GM21723 (cell line): Measurements from ENCODE around the gene RAB36.
"Not testable (repeated sequence)": the region's sequence is repeated elsewhere in the genome, so short reads cannot be mapped to it uniquely, and the experiment has no call there.

Experiments used
- ATAC-seq: cut with Tn5 transposase; IDR thresholded peaks from one replicate; pipeline ENCODE4 v1.9.1; 2021; ENCODE audit warnings: mild to moderate bottlenecking, moderate library complexity; ENCODE audit not compliant: unreplicated experiment

RAB36 gene

DNA sequence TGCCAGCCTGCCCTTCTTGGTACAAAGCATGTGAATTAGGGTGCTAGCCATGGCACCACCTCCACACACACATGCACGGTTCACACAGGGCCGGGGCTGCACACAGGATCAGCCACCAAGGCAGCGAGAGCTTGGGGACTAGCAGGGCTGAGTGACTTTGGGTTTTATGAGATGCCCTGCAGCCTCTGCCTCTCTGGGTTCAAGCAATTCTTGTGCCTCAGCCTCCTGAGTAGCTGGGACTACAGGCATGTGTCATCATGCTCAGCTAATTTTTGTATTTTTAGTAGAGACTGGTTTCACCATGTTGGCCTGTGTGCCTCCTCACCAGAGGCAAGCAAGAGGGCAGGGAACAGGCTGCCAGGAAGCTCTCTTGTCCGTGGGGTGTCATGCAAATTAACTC is 8.3 kb upstream of the RAB36 start:
- not testable (repeated sequence) for ATAC-seq

DNA sequence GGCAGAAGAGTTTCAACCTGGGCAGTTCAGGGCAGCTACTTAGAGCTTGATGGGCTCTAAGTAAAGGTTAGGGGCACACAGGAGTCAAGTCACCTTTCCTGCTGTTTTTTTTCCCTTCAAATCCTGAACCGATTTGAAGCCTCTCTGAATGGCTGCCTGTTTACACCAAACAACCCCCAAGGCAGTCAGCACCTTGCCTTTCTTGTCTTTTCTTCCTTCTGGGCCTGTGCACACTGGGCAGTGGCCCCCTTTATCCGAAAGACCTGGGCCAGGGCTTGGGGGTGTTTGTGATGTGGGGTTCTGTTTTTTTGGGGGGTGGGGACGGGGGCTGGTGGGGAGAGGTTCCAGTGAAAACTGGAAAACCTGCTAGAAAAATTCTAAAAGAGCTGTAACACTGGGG is 7.8 kb upstream of the RAB36 start:
- ATAC-seq: no peak

DNA sequence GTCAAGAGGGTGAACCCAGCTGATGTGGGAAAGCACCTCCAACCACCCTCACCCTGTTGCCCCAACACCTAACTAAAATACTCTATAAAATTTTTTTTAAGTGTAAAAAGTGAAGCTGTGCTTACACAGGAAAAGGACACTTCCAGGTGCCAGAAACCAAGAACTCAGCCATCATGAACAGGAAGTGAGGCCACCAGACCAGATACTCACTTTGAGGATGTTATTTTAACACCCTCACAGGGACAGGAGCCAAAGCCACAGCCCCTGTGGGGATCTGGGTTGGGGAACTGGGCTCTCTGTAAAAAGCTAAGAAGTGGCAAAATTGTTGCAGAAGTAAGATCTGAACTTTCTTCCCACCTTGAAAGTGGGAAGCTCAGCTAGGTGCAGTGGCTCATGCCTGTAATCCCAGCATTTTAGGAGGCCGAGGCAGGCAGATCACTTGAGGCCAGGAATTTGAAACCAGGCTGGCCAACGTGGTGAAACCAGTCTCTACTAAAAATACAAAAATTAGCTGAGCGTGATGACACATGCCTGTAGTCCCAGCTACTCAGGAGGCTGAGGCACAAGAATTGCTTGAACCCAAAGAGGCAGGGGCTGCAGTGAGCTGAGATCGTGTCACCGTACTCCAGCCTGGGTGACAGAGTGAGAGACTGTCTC is 7.2 kb upstream of the RAB36 start:
- ATAC-seq: no peak

DNA sequence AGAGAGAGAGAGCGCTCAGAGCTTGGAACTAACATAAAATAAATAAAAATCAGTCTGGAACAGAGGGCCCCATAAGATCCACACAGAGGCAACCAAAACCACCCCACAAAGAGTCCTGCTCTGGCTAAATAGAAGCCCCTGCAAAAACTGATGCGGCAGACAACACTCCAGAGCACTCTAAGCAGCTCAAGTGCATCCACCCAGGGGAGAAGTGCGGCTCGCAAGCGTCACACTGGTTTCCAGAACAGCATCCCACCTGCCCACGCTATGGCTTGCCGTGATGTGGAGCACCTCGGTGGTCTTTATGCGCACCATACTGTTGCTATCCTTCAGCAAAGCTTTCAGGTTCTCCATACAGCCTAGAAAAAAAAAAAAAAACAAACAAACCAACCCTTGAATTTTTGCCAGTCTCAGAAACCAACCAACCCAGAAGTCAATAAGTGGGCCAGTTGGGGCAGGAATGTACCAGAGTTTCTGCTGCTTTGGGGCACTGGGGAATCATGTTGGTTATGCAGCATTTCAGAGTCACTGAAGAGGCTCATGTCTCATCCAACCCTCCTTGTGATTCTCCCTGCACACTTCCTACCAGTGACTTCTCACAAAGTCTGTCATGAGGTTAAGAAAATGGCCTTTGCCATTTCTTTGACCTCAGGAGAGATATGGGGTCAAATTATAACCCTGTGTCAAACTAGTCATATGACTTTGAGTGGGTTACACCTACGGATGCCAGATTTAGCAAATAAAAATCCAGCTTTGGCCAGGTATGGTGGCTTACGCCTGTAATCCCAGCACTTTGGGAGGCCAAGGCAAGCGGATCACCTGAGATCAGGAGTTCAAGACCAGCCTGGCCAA is 6.5 kb upstream of the RAB36 start:
- ATAC-seq: no peak

DNA sequence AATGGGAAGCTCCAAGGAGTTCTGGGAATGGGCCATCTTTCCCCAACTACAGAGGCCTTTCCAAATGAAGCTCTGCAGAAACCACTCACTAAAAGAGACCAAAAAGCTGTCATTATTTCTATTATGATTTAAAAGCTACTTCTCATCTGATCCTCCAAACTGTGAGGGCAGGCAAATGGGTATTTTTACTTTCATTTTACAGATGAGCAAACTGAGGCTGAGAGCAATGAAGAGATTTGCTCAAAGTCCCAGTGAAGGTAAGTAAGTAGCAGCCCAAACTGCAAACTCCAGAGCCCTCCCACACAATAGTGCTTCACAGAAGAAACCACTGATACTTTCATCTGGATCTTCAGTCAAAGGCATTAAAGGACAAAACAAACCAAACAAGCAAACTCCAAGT is 4.9 kb upstream of the RAB36 start:
- ATAC-seq: no peak

DNA sequence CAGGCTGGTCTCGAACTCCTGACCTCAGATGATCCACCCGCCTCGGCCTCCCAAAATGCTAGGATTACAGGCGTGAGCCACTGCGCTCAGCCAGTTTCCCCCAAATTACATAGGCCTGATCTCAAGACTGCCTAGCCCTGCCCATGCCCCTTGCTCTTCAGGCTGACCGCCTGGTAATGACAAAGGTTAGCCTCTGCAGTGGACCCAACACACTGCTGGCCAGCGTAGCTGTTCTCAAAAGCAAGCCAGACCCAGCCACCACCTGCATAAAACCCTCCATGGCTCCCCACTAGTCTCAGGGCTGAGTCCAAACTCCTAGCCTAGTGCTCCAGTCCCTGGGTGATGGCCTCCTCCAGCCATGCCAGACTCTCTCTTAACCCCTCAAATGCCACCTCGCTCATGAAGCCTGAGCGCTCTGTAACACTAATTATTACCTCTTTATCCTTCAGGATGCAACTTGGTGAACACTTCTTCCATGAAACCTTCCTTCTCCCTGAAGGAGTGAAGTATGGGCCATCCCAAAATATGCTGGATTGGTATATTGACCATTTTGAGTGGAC is 2.7 kb upstream of the RAB36 start:
- ATAC-seq: no peak

DNA sequence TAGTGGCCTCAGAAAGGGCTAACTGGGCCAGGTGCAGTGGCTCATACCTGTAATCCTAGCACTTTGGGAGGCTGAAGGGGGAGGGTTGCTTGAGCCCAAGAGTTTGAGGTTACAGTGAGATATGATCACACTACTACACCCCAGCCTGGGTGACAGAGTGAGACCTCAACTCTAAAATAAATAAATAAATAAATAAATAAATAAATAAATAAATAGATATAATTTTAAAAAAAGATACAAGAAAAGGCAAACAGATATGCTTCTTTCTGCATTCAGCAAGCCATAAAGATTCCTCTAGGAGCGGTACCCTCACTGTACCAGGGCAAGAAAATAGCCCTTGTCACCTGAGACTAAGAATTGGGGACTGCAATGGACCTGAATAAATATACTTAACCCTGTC is 2.2 kb upstream of the RAB36 start:
- no peak for ATAC-seq

DNA sequence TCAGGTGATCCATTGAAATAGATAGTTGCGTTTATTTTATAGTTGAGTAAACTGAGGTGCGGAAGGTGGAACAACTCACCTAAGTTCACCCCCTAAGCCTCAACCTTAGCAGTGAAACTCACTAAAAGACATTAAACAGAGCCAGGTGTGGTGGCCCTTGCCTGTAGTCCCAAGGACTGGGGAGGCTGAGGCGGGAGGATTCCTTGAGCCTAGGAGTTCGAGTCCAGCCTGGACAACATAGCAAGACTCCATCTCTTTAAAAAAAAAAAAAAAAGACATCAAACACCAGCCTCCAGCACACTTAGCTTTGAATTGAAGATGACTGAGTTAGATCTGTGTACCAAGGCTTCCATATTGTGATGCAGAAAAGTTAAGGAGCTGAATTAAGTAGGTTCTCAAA is 845 bp upstream of the RAB36 start:
- ATAC-seq: no peak

DNA sequence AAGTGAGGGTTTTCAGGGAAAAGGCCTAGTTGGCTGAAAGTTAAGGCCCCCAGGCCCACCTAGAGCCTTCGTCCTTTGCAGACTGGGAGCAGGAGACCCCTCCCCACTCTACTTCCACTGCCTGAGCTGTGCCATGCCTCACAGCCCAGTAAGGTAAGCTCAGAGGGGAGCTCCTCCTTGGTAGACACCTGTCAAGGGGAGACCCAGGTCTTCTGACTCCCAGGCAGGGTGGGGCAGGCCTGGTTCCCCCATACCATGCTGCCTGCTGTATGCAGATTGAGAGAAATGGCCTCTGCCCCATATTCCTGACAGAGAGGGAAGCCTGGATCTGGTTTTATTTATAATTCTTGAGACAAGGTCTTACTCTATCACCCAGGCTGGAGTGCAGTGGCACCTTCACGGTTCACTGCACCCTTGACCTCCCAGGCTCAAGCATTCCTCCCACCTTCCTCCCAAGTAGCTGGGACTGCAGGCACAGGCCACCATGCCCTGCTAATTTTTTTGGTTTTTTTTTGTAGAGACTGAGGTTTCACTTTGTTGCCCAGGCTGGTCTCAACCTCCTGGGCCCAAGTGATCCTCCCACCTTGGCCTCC is 697 bp downstream of the RAB36 start:
- ATAC-seq: no peak

DNA sequence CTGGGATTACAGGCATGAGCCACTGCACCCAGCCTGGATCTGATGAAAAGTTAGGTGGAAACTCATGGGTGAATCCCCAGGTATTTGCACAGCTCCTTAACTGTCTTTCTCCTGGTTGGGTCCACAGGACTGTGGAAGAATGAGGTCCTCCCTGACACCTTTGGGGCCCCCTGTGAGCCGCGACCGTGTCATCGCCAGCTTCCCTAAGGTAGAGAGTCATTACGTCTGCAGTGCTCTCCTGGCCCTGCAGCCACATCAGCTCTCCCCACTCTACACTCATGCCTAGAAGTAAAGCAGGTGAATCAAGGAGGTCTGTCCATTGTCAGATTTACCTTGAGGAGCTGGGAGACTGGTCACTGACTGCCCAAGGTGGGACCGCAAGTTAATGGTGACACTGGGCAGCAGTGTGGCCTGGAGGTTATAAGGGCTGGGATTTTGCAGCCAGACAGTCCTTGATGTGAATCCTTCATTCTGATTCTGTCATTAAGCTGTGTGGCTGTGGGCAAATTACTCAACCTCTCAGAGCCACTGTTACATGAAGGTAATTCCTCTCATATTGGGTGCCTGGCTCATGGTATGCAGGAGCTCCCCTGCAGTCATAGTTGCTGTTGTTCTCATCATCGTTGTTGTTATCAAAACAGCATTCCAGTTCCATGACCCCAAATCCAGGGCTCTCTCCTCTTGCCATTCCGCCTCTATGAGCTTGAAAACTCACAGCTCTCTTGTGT is 1.4 kb downstream of the RAB36 start:
- no peak for ATAC-seq

DNA sequence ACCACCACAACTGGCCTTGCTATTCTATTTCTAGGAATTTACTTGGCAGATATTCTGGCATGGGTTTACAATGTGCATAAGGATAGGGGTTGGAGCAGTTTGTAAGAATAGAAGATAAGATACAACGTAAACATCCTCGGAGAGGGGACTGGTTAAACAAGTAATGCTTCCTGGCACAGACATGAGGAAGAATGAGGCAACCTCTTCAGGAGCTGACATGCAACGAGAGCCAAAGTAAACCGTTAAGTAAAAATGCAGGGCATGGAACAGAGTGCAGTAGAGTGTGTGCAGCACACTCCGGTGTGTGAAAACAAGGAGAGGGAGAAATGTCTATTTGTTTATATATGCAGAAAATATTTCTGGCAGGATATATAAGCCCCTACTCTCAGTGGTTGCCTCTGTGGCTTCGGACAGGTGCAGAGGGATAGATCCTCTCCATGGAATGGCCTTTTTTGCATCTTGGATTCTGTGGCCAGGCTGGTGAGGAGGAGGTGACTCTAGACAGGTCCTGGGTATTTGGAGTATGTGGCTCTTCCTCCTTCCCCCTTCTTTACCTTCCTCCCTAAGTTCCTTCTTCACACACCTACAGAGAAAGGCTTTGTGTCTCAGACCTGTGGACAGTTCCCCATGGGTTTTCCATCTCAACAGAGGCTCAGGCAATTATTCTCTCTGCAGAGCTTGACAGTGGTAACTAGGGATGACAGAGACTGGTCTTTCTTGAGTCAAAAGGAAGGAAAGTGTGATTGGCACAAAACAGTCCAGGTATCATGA is 2.5 kb downstream of the RAB36 start:
- no peak for ATAC-seq

DNA sequence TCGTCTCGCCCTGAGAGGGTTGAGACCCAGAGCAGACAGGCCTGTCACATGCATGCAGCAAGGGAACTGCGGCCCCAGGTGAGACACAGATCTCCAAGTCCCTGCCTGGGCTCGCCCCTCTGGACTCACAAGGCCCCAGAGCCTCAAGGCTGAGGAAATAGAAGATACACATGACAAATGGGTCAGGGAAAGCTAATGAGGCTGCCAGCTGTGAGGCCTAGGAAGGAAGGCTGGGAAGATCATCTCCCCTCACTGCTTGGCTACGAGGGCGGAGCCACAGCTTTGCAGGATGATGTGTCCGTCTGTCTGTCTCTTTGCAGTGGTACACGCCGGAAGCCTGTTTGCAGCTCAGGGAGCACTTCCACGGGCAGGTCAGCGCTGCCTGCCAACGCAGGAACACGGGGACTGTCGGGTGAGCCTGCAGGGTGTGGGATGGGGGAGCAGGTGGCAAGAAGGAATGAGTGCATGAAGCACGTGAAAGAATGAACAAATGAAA is 4.5 kb downstream of the RAB36 start:
- ATAC-seq: no peak

DNA sequence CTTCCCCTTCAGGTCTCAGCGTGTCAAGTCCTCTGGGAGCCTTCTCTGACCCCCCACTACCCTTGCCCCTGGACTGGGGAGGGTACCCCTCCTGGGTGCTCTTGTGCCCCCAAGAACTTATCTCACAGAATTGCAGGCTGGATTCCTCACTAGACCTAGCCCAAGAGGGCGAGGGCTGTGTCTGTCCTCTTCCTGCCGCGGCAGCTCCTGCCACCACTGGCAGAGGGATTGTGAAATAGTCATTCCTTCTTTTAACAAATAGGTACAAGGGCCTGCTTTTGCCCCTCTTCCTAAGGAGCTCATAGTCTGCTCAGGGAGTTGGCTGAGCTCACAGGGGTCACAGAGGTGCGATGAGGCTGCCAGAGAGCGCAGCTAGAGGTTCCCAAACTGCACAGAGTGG is 5.5 kb downstream of the RAB36 start:
- no peak for ATAC-seq

DNA sequence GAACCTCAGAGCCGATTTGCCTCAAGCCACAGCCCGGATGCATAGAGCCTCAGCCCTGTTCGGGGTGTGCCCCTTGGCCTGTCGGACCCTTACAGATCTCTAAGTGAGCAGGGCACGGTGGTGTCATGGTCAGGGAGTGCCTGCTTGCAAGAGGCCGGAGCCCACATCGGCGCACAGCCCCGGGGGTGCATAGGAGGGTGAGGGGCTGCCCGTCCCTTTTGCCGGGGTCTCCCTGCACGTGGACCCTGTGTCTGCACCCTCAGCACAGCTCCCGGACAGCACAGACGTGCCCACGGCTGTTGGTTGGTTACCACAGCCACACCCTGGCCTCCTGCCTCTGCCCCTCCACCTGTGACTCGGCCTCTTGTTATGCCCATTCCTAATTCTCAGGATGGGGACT is 6.5 kb downstream of the RAB36 start:
- ATAC-seq: no peak

DNA sequence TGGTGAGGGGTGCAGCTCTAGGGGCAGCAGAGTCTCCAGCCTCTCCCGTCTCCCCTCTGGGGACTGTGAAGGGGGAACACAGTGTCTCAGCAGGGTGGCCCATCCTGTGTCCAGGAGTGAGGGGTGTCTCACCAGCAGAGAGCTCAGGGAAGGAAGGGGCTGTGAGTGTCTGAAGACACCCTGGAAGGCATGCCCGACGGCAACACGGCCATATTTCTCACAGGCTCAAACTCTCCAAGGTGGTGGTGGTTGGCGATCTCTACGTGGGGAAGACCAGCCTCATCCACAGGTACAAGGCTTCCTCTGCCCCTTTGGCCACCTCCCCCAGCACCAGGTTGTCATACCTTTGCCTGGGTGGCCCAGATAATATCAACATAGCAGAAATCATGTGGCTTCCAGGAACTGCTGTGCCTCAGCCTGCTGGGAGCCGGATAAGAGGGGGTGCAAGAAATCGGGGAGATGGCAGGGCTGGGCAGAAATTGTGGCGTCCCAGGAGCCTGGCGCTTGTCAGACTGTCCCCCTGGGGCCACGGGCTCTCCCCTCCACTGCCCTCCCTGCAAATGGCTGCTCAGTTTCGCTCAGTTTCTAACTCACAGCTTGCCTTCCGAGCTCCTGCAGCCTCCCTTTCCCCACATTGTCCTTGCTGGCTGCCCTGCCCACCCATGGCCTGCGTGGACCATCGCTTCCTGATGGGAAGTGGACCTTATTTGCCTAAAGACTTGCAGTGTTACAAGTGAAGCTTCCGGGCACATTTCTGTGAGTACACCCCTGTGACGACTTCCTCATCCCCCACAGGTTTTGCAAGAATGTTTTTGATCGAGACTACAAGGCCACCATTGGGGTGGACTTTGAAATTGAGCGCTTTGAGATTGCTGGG is 7.2 kb downstream of the RAB36 start:
- ATAC-seq: no peak

DNA sequence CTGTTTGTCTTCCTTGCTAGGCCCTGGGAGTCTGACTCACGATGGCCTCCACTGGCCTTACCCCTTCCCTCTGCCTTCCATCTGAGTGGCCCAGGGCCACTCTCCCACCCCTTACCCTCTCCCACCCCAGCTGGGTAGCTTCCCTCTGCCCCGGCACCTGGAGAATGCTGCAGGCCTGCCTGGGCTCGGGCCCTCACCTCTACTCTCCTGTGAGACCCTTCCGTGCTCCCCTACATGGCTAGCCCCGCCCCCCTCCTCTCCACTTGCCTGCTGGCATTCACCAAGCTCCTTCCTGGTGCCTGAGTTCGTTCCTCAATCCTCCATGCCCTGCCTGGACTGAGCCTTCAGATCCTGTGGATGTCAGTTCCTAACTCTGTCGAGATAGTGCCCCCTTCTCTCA is 8.7 kb downstream of the RAB36 start:
- no peak for ATAC-seq

DNA sequence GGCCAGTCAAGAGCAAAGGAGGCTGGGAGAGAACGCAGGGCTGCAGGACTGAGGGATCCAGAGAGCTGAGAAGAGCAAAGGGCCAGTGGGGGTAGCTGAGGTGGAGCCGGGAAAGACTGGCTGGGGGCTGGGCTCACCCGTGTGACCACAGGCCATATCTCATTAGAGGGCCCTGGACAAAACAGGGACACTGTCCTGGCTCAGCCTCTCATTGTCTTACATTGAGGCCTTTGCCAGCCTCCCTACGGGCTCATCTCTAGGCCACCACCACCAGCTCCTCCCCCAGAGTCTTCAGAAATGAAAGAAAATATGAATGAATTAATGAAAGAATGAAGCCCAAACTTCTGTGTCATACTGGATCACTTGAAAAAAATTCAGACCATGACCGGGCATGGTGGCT is 9.2 kb downstream of the RAB36 start:
- no peak for ATAC-seq

DNA sequence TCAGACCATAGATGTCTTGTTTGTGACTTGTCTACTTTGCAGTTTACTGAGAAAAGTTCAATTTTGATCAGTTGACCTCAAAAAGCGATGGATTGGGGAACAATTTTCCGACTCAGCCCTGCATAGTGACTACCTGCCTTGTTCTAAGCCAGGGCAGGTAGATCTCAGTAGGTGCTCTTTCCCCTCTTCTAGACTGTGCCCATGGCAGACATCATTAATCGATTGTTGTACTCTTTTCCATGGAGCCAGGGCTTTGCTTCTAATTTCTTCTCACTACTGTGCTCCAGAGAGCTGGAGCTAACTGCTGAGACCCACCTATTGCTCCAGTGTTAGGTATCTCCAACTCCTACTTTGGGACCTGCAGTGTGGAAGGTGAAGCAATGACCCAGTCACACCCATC is 9.9 kb downstream of the RAB36 start:
- no peak for ATAC-seq

DNA sequence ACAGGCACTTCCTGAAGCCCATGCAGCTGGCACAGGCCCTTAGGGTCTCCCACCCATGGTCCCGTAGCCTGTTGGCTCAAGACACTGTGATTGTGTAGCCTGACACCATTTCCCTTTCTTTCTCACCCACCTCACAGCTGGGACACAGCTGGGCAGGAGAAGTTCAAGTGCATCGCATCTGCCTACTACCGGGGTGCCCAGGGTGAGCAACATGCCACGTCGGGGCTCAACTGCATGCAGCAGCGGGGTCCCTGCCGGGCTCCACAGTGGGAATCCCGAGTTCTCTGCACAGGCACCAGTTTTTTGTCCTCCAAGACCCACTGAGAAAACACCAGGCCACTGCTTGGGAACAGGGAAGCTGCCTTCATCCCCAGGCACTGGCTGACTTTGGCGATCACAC is 10.6 kb downstream of the RAB36 start:
- no peak for ATAC-seq
